Fibroblast of lung (primary cell): Measurements from ENCODE around the gene XCL2. TPM values are rescaled to one million over a fixed set of nuclear protein-coding genes. Genes with fewer than 3 reads are reported as not detected.
"Not testable (repeated sequence)": the region's sequence is repeated elsewhere in the genome, so short reads cannot be mapped to it uniquely, and the experiment has no call there.

Experiments used
- DNase-seq, 2 donors: peaks; one replicate each; pipeline versions ENCODE4 v3.0.0 to v3.0.0-alpha.2; 2010; ENCODE audit warnings: low read depth in 2 of 2
- H2AFZ ChIP-seq: 2 replicates; pipeline ENCODE4 v1.5.1; 2012; ENCODE audit warnings: low read length, control low read depth, inconsistent platforms
- H3K27ac ChIP-seq: 2 replicates; pipeline ENCODE4 v1.5.1; 2011; ENCODE audit warnings: low read length, control low read depth; ENCODE audit not compliant: insufficient read depth
- H3K27me3 ChIP-seq: 2 replicates; pipeline ENCODE4 v1.5.1; 2011; ENCODE audit warnings: mild to moderate bottlenecking, low read length; ENCODE audit not compliant: control insufficient read depth, insufficient read depth
- H3K36me3 ChIP-seq: 2 replicates; pipeline ENCODE4 v1.5.1; 2011; ENCODE audit warnings: low read length; ENCODE audit not compliant: control insufficient read depth, insufficient read depth
- H3K4me1 ChIP-seq: 2 replicates; pipeline ENCODE4 v1.5.1; 2011; ENCODE audit warnings: low read length; ENCODE audit not compliant: control insufficient read depth, insufficient read depth; ENCODE audit errors: extremely low read depth
- H3K4me2 ChIP-seq: 2 replicates; pipeline ENCODE4 v1.5.1; 2011; ENCODE audit warnings: low read length, control low read depth; ENCODE audit not compliant: insufficient read depth; ENCODE audit errors: extremely low read depth
- H3K4me3 ChIP-seq, 4 experiments: fragments of 200-600 bp in 1 of 4; sonication (generic) in 1 of 4; replicated peaks in 1 of 4; 2 replicates each; pipeline ENCODE4 v1.5.1; 2011 to 2016; ENCODE audit warnings: low read length in 4 of 4, low read depth in 3 of 4, mild to moderate bottlenecking in 3 of 4, control low read depth in 2 of 4, inconsistent platforms in 1 of 4, mixed read lengths in 1 of 4; ENCODE audit not compliant: insufficient read depth in 1 of 4; ENCODE audit errors: control extremely low read depth in 1 of 4
- H3K79me2 ChIP-seq: 2 replicates; pipeline ENCODE4 v1.5.1; 2012; ENCODE audit warnings: mild to moderate bottlenecking, low read length, inconsistent platforms; ENCODE audit not compliant: control insufficient read depth, insufficient read depth
- H3K9ac ChIP-seq: 2 replicates; pipeline ENCODE4 v1.5.1; 2011; ENCODE audit warnings: mild to moderate bottlenecking, low read length, control low read depth; ENCODE audit not compliant: insufficient read depth
- H3K9me3 ChIP-seq: 2 replicates; pipeline ENCODE4 v1.5.1; 2012; ENCODE audit warnings: low read depth, low read length; ENCODE audit not compliant: control insufficient read depth, insufficient read depth
- H4K20me1 ChIP-seq: 2 replicates; pipeline ENCODE4 v1.5.1; 2011; ENCODE audit warnings: low read length; ENCODE audit not compliant: control insufficient read depth, insufficient read depth; ENCODE audit errors: extremely low read depth
- EZH2 ChIP-seq: IDR thresholded peaks from 2 replicates; pipeline ENCODE4 v1.5.1; 2012; ENCODE audit warnings: low read length, control low read depth, mild to moderate bottlenecking; ENCODE audit errors: missing control alignments
- polyA minus RNA-seq: library from RNA; depleted of rRNA, polyadenylated mRNA; stranded (reverse); fragments of >200 nt; gene quantifications from 2 replicates; pipeline ENCODE4 v1.2.3, GENCODE V29; 2011; ENCODE audit warnings: low replicate concordance
- polyA plus RNA-seq, 2 donors: library from polyadenylated mRNA; depleted of rRNA in 1 of 2; stranded (reverse) in 1 of 2; unstranded in 1 of 2; fragments of >200 nt; gene quantifications; 2 replicates each; pipeline ENCODE4 v1.2.1, GENCODE V29; 2011 to 2012; ENCODE audit warnings: missing spikeins in 1 of 2
- total RNA-seq: library from RNA; depleted of rRNA; stranded (reverse); fragments of >200 nt; gene quantifications from 2 replicates; pipeline ENCODE4 v1.2.1, GENCODE V29; 2014
- TF ChIP-seq, protein P1 (sequence below), 2 donors: IDR thresholded peaks in 1 of 2; conservative IDR thresholded peaks in 1 of 2; 1 replicate in 1 of 2; 2 replicates in 1 of 2; pipeline ENCODE4 v1.5.1; 2011 to 2012; ENCODE audit warnings: low read length in 2 of 2, control low read depth in 1 of 2, inconsistent platforms in 1 of 2, low read depth in 1 of 2, mild to moderate bottlenecking in 1 of 2

XCL2 gene, protein sequence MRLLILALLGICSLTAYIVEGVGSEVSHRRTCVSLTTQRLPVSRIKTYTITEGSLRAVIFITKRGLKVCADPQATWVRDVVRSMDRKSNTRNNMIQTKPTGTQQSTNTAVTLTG
- total RNA-seq (not detected in 2 replicates), polyA plus RNA-seq (not detected in 2 replicates), polyA minus RNA-seq (not detected in 2 replicates)
- not detected in 2 replicates for polyA plus RNA-seq (2012)

- H4K20me1 ChIP-seq, H2AFZ ChIP-seq, H3K9ac ChIP-seq, H3K36me3 ChIP-seq, H3K9me3 ChIP-seq, DNase-seq, H3K27me3 ChIP-seq, H3K4me2 ChIP-seq, H3K4me1 ChIP-seq, H3K4me3 ChIP-seq, H3K79me2 ChIP-seq, H3K27ac ChIP-seq: not testable (repeated sequence)
Observed at GRCh38 chr1:168543840-168544498, at the start of gene XCL2. Gene XCL2, minus strand, starts transcription at chr1:168543997. Its CDS starts 33 bp downstream, at chr1:168543964.

DNA sequence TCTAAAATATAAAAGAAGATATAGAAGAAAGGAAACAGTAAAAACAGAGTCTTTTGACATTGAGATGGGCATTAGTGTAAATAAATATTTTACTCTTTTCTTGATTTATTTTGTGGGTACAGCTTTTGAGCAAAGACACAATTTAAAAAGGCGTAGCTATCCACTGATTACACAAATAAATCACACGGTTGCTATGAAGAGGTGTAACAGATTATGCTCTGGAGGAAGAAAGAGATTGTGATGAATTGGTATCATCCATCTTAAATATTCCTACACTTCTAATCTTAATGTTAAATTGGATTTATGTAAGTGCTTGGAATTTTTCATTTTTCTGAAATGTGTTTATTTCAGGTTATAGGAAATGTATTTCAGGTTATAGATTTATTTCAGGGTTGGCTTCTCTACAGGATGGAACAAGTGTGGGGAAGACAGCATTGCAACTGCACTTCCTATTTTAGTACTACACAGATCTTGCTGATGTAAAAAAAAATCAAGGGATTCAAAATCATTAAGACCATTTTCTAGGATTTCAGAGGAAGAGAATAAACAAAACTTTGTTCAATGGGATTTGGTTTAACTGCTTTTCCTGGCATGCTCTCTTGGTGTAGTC is 47.9 kb upstream of the XCL2 start:
- no peaks in the 10 kb centered on the region for H3K27me3 ChIP-seq
- no peak for TF ChIP-seq EZH2
- TF ChIP-seq, protein P1, sequence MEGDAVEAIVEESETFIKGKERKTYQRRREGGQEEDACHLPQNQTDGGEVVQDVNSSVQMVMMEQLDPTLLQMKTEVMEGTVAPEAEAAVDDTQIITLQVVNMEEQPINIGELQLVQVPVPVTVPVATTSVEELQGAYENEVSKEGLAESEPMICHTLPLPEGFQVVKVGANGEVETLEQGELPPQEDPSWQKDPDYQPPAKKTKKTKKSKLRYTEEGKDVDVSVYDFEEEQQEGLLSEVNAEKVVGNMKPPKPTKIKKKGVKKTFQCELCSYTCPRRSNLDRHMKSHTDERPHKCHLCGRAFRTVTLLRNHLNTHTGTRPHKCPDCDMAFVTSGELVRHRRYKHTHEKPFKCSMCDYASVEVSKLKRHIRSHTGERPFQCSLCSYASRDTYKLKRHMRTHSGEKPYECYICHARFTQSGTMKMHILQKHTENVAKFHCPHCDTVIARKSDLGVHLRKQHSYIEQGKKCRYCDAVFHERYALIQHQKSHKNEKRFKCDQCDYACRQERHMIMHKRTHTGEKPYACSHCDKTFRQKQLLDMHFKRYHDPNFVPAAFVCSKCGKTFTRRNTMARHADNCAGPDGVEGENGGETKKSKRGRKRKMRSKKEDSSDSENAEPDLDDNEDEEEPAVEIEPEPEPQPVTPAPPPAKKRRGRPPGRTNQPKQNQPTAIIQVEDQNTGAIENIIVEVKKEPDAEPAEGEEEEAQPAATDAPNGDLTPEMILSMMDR (conservative IDR thresholded peaks at IDR 0.05 in 1 of 2, IDR thresholded peaks at IDR 0.05 in 1 of 2; ENCODE audit: low read depth in 1 of 2, low read length in 2 of 2) = no peak
- no peaks in the 10 kb centered on the region for H3K9me3 ChIP-seq
- no peaks in the 10 kb centered on the region for H3K4me1 ChIP-seq
- no peak overlapping the region for H3K27ac ChIP-seq
- H3K79me2 ChIP-seq = no peaks in the 10 kb centered on the region
- H4K20me1 ChIP-seq = no peaks in the 10 kb centered on the region
- no peak for DNase-seq
- H3K9ac ChIP-seq = no peak overlapping the region
- H3K36me3 ChIP-seq = no peaks in the 10 kb centered on the region
- H3K4me2 ChIP-seq = no peak overlapping the region
- no peak overlapping the region for H3K4me3 ChIP-seq
- H2AFZ ChIP-seq = no peak overlapping the region

- DNase-seq = no peak
- no peak overlapping the region for H3K4me2 ChIP-seq
- no peak overlapping the region for H3K4me3 ChIP-seq
- no peaks in the 10 kb centered on the region for H4K20me1 ChIP-seq
- no peaks in the 10 kb centered on the region for H3K79me2 ChIP-seq
- TF ChIP-seq, protein P1 (conservative IDR thresholded peaks at IDR 0.05 in 1 of 2, IDR thresholded peaks at IDR 0.05 in 1 of 2; ENCODE audit: low read depth in 1 of 2, low read length in 2 of 2) = no peak
- no peak for TF ChIP-seq EZH2
- H2AFZ ChIP-seq = no peak overlapping the region
- no peaks in the 10 kb centered on the region for H3K27me3 ChIP-seq
- H3K9me3 ChIP-seq = no peaks in the 10 kb centered on the region
- no peaks in the 10 kb centered on the region for H3K36me3 ChIP-seq
- no peaks in the 10 kb centered on the region for H3K4me1 ChIP-seq
- no peak overlapping the region for H3K9ac ChIP-seq
- no peak overlapping the region for H3K27ac ChIP-seq
Observed at GRCh38 chr1:168591066-168591465, 47.3 kb upstream of the XCL2 start.
